Fibroblast of mammary gland (primary cell): ENCODE measurements around the gene GALNT2.
A peak's percentile ranks its signal among the peaks of the same experiment; 100 is the strongest.

Experiments used
- DNase-seq: peaks from one replicate; pipeline ENCODE4 v3.0.0-alpha.2; 2010; ENCODE audit warnings: low read depth
- H3K4me3 ChIP-seq: 2 replicates; pipeline ENCODE4 v1.5.1; 2011; ENCODE audit warnings: low read depth, mild to moderate bottlenecking, low read length, moderate library complexity; ENCODE audit not compliant: control insufficient read depth
- TF ChIP-seq, protein P1 (sequence below): conservative IDR thresholded peaks from 2 replicates; pipeline ENCODE4 v1.5.1; 2011; ENCODE audit warnings: low read depth, low read length, inconsistent platforms; ENCODE audit not compliant: control insufficient read depth, insufficient read depth

The GALNT2 gene

DNA sequence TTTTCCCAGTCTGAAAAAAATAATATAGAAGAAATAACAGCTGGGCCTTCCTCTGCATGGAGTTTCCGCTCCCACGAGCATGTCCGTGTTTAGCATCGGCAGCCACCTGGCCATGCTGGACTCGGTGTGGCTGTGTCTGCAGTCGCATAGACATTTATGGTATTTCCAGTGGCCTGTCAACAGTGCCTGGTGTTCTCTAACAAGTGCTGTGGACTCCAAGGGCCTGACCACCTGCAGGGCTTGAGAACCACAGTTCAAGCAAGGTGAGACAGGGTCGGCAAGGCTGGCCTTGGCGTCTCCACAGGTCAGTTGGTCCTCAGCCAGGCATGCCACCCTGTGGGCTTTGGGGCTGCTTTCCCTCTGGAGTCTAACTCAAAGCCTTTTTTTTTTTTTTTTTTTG, 234.3 kb downstream of the GALNT2 start:
- no peak overlapping the region for H3K4me3 ChIP-seq
- DNase-seq: no peak
- TF ChIP-seq, protein P1, sequence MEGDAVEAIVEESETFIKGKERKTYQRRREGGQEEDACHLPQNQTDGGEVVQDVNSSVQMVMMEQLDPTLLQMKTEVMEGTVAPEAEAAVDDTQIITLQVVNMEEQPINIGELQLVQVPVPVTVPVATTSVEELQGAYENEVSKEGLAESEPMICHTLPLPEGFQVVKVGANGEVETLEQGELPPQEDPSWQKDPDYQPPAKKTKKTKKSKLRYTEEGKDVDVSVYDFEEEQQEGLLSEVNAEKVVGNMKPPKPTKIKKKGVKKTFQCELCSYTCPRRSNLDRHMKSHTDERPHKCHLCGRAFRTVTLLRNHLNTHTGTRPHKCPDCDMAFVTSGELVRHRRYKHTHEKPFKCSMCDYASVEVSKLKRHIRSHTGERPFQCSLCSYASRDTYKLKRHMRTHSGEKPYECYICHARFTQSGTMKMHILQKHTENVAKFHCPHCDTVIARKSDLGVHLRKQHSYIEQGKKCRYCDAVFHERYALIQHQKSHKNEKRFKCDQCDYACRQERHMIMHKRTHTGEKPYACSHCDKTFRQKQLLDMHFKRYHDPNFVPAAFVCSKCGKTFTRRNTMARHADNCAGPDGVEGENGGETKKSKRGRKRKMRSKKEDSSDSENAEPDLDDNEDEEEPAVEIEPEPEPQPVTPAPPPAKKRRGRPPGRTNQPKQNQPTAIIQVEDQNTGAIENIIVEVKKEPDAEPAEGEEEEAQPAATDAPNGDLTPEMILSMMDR: no peak

DNA sequence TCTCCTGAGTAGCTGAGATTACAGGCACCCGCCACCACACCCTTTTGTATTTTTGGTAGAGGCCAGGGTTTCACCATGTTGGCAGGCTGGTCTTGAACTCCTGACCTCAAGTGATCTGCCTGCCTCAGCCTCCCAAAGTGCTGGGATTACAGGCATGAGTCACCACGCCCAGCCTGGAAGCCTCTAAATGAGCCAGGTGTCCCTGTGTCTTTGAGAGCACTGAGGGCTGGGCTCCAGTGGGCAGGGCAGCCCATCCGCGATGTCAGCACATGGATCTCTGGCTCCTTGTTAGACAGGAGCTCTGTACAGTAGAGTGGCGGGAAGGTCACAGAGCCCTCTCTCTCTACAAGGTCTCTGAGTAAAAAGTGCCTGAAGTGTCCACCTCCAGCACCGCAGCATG, 234.8 kb downstream of the GALNT2 start:
- DNase-seq: no peak
- TF ChIP-seq, protein P1: no peak
- H3K4me3 ChIP-seq: no peak overlapping the region

- DNase-seq: peak; percentile 16
- TF ChIP-seq, protein P1: no peak
- no peak overlapping the region for H3K4me3 ChIP-seq
Observed at GRCh38 chr1:230303069-230303468, 236.0 kb downstream of the GALNT2 start.

- peak; percentile 70 for DNase-seq
Observed at GRCh38 chr1:230303822-230304221, 236.8 kb downstream of the GALNT2 start.

DNA sequence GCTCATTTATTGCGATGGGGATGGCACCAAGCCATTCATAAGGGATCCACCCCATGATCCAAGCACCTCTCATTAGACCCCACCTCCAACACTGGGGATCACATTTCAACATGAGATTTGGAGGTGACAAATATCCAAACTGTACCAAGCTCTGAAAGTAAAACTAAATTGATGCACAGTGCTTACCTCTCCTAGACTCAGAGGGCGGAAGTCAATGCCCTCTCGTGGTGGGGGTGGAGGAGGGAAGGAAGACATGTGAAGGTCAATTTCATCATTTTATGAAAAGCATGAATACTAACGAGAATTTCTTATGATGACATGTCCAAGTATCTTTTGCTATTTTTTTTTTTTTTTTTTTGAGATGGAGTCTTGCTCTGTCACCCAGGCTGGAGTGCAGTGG, 239.1 kb downstream of the GALNT2 start:
- no peak overlapping the region for H3K4me3 ChIP-seq
- DNase-seq: no peak
- TF ChIP-seq, protein P1: no peak

More at GRCh38 chr1:230303822-230304221, 236.8 kb downstream of the GALNT2 start:
- TF ChIP-seq, protein P1: no peak
- no peak overlapping the region for H3K4me3 ChIP-seq

GRCh38 chr1:230307213-230307612, 240.2 kb downstream of the GALNT2 start:
- TF ChIP-seq, protein P1: no peak
- no peak for DNase-seq
- H3K4me3 ChIP-seq: no peak overlapping the region

GRCh38 chr1:230308039-230308438, 241.0 kb downstream of the GALNT2 start:
- DNase-seq: peak; percentile 88
- H3K4me3 ChIP-seq: no peak overlapping the region
- TF ChIP-seq, protein P1: no peak
